Gastrocnemius medialis (tissue), 4 donors: ENCODE measurements around the gene LMNB1.

Experiments
- CTCF ChIP-seq, 5 experiments: fragments of 450-650 bp in 3 of 5; fragments of 200-600 bp in 2 of 5; sonication (generic) in 2 of 5; IDR thresholded peaks in 4 of 5; conservative IDR thresholded peaks in 1 of 5; 1 replicate in 4 of 5; 2 replicates in 1 of 5; pipeline ENCODE4 v1.5.1; 2016 to 2019; ENCODE audit warnings: antibody characterized with exemption in 5 of 5, mild to moderate bottlenecking in 3 of 5, moderate library complexity in 3 of 5
- POLR2A ChIP-seq, 2 donors: fragments of 450-650 bp; IDR thresholded peaks; one replicate each; pipeline ENCODE4 v1.6.1; 2017; ENCODE audit warnings: antibody characterized with exemption in 2 of 2, mild to moderate bottlenecking in 2 of 2, moderate library complexity in 2 of 2

GRCh38 chr5:126866851-126867636 lies 90.1 kb downstream of the LMNB1 start:
- no peak for TF ChIP-seq CTCF (IDR thresholded peaks at IDR 0.05 in 4 of 5, conservative IDR thresholded peaks at IDR 0.05 in 1 of 5)
- TF ChIP-seq POLR2A (IDR thresholded peaks at IDR 0.05) = no peak
